IPS DF 4.7 (cell line): Measurements from ENCODE around the gene OGG1.

Experiments used
- DNase-seq: peaks from one replicate; pipeline ENCODE4 v3.0.0-alpha.2; 2013; ENCODE audit warnings: low spot score; ENCODE audit errors: extremely low read depth

Gene OGG1

DNA sequence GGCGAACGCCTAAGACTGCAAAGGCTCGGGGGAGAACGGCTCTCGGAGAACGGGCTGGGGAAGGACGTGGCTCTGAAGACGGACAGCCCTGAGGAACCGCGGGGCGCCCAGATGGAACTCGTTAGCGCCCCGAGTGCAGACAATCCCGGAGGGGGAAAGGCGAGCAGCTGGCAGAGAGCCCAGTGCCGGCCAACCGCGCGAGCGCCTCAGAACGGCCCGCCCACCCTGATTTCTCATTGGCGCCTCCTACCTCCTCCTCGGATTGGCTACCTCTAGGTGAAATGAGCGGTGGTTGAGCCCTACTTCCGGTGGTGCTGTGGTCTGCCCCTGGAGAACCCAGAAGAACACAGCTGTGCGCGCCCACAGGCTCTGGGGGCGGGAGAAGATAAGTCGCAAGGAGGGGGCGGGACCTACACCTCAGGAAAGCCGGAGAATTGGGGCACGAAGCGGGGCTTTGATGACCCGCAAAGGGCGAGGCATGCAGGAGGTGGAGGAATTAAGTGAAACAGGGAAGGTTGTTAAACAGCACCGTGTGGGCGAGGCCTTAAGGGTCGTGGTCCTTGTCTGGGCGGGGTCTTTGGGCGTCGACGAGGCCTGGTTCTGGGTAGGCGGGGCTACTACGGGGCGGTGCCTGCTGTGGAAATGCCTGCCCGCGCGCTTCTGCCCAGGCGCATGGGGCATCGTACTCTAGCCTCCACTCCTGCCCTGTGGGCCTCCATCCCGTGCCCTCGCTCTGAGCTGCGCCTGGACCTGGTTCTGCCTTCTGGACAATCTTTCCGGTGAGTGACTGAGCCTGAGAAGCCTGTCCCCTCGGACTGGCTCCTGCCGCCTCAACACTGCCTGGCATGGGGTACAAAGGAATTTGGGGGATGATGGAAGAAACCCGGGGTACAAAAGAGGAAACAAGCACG lies at the start of gene OGG1:
Gene OGG1, plus strand, starts transcription at position 308 of the 911 bp plus-strand sequence. Its CDS starts 335 bp downstream, at position 643.
- DNase-seq = peak; percentile 80

DNA sequence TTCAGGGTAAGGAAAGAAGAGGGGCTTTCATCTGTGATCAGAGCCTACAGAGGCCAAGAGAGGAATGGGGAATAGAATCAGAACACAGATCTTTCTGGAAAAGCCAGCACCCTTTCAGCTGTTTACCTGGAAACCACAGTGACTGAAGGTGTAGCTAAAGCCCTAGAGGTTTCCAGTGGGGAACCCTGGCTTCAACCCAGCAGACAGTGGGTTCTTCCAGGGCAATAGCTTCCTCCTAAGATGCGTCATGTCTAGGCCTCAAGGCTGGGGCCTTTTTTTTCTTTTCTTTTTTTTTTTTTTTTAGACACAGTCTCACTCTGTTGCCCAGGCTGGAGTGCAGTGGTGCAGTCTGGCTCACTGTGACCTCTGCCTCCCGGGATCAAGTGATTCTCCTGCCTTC lies 49.2 kb upstream of the OGG1 start:
- DNase-seq = no peak

DNA sequence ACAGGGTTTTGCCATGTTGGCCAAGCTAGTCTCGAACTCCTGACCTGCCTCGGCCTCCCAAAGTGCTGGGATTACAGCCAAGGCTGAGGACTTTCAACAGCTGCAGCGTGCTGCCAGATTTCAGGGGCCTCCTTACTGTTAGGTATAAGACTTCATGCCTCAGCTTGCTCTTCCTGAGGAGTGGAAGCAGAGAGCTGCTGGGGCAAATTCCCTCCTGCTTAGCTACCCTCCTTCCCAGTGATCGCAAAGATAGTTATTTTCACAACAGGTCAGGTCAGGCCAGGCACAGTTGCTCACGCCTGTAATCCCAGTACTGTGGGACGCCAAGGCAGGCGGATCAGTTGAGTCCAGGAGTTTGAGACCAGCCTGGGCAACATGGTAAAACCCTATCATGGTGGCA lies 48.7 kb upstream of the OGG1 start:
- DNase-seq = no peak

DNA sequence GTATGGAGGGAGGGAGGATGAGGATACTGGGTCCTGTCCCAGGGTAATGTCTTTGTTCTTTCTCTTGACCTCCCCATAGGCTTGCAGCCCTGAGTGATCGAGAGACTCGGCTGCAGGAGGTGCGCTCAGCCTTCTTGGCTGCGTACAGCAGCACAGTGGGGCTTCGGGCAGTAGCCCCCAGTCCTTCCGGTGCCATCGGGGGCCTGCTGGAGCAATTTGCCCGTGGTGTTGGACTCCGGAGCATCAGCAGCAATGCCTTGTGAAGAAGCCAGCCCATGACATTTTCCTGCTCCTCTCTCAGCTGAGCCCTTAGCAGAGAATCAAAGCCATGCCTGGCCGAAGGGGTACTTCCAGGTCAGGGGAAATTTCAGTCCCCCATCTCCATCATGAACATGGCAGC lies 48.0 kb upstream of the OGG1 start:
- DNase-seq = no peak

DNA sequence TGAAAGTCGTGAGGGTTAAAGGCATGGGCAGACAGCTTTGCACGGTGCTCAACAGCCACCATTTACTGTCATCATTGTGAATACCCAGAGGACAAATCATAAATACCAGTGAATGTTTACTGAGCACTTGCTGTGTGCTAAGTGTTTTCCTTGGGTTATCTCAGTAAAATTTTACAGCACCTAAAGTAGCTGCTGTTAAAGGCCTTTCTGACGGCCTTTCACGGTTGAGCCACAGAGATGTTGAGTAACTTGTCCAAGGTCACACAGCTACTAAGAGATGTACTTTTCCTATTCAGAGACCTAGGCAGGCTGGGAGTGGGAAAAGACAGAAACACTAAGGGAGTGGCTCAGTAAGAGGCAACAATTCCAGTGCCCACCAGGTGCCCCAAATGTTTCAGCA lies 46.5 kb upstream of the OGG1 start:
- DNase-seq = no peak

DNA sequence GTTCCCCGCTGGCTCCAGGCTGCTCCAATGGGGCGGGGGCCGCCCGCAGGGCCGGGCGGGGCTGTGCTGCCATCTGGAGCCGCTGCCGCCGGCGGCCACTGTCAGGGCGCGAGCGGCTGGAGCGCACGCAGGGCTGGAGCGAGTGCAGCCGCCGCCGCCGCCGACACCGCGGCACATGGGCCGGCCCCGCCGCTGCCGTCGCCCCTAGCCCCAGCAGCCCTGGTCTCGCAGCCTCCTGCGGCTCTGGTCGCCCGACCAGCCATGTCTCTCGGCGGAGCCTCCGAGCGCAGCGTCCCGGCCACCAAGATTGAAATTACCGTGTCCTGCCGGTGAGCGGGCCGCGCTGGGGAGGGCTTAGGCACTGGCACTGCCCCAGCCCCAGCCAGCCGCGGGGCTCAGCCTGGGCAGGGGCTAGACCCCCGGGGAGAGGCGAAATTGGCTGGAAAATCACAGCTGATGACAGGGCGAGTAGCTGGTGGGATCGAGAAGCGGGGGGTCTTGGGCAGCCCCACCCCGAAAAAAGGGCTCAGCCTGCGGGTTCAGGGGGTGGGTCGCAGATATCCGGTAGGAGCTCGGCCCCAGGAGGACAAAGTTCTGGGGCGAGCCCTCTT lies 45.9 kb upstream of the OGG1 start, which contains the start of gene CPNE9:
Gene CPNE9, plus strand, starts transcription at position 98 of the 611 bp plus-strand sequence. Its CDS starts 164 bp downstream, at position 262.
- no peak for DNase-seq

DNA sequence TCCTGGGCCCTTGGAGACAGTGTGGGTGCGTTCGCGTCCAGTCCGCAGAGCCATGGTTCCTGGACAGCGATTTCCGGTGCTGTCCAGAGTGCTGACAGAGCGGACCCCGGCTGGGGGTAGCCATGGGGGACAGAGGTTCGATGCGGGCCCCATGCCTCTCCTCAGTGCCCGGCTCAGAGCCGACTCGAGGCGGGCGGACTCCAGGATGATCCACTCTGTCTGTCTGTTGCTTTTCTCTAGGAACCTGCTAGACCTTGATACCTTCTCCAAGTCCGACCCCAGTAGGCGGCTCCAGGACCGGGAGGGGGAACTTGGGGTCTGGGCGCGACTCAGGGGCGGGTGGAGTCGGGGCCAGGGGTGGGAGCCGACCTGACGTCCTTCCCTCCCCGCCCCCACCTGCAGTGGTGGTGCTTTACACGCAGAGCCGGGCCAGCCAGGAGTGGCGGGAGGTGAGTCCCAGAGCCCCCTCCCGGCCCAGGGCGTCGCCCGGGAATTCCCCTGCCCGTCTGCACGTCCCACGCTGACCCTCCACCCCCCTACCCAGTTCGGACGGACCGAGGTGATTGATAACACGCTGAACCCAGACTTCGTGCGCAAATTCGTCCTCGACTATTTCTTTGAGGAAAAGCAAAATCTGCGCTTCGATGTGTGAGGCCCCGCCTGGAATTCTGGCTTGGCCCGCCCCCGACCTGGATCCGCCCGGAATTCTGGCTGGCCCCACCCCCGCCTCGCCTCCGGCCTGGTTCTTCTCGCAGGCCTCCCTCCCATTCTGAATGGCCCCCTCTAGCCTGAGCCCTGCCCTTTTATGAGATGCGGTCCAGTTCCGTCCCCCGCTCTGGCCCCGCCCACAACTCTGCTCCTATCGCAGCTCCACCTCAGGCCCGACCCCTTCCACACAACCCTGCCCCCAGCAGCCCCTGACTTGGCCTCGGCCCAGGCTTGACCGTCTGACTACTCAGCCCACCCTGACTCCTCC lies 45.1 kb upstream of the OGG1 start:
- peak; percentile 74 for DNase-seq

DNA sequence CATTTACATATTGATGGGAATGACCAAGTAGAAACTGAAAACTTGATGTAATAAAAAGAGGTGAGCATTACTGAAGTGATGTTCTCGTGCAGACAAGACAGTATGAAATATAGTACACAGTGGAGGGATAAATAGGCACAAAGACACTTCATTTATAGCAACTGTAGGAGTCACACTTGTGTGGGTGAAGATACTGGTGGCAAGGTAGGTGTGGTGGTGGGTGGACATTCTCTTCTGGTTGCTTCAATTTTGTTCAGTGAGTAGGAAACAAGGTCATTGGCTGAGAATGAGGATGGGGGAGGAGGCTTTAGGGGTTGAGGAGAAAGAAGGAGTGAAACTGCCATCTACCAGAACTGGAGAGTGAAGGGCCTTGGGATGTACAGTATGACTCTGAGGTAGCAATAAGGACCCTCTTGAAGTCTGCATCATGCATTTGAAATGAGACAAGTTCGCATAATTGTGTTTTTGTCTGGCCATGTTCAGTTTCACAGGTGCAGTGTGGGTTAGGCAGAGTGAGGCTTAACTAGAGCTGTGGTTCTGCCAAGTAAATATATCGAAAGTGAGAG lies 39.5 kb upstream of the OGG1 start:
- no peak for DNase-seq

DNA sequence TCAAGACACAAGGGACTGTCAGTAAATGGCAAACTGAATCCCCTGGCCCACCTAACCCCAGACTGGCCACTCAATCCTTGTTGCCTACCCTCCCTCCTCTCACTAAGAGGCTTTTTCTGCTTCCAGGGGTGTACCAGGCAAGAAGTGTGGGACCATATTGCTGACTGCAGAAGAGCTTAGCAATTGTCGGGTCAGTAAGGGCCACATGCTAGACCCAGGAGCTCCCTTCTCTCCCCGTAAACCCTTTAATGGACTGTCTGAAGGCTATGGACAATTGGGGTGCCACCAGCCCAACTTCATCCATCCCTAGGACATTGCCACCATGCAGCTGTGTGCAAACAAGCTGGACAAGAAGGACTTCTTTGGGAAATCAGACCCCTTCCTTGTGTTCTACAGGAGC lies 37.3 kb upstream of the OGG1 start:
- DNase-seq = no peak

DNA sequence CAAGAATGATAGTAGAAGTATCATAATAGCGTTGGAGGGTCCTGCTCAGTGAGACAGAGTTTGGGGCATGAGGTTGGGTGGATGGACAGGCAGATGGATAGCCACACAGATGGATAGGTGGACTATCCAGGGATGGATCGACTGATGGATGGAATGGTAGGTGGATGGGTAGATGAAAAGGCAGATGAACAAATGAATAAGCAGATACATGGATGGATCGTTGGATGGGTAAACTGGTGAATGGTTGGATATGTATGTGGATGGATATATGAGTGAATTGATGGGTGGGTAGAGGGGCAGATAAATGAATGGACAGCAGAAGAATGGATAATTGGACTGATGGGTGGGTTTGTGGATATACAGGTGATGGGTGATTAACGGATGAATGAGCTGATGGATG lies 36.6 kb upstream of the OGG1 start:
- DNase-seq = no peak

DNA sequence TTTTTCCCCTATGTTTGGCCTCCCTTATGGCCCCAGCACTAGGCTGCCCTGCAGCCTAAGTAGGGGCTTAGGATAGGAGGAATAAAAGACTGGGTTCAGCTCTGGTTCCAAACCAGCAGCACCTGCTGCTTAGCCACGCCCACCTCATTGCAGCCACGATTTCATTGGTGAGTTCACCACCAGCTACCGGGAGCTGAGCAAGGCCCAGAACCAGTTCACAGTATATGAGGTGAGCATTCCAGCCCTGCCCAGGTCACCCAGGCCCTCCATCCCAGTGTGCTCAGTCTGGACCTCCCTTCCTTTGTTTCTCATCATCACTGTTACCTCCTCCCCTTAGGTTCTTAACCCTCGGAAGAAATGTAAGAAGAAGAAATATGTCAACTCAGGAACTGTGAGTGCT lies 34.6 kb upstream of the OGG1 start:
- no peak for DNase-seq

DNA sequence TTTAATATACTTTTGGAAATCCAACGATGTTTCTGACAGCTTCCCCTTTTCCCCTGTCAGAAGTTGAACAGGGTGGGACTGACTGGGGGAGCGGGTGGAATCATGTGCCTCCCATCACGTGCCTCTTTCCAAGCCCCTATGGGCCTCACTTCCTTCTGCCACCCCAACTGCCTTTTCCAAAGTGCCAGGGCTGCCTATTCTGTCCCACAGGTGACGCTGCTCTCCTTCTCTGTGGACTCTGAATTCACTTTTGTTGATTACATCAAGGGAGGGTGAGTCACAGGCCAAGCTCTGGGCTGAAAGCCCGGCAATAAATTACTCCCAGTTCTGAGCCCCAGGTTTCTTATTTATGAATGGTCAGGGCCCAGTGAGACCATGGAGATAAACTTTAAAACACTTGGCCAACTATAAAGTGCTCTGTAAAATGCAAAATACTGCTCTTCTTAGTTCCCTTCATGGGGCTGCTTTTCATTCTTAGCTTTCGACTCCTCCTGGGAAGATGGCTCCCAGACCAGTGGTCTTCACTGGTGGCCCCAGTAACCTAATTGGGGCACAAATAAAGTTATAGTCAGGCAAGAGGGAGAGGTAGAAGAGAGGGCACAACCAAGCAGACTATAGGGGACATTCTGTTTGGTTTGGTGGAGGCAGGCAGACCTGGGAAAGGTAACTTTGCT lies 33.9 kb upstream of the OGG1 start:
- DNase-seq = no peak

DNA sequence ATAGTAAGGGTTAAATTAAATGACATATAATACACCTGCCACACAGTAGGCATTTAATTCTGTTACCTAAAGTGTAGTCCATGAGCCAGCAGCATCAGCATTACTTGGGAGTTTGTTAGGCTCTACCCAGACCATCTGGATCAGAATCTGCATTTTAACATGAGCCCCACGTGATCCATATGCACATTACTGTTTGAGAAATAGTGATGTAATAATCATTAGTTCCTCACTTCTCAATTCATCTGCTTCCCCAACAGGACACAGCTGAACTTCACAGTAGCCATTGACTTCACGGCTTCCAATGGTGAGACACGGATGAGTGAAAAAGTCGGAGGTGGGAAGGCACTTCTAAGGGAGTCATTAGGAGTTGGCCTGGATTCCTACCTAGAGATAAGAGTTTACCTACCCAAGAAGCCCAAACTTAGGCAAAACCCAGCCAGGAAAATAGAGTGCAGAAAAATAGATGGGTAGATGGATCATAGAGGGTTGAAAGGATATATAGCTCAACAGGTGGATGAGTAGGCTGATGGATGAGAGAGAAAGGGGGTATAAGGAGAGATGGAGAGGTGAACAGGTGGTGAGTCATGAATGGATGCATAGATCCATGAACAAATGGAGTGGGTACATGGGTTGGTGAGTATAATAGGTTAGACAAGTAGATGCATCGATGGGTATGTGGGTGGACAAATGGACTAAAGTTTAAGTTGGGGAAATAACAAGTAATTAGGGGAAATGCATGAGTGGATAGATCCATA lies 32.8 kb upstream of the OGG1 start:
- DNase-seq = no peak

DNA sequence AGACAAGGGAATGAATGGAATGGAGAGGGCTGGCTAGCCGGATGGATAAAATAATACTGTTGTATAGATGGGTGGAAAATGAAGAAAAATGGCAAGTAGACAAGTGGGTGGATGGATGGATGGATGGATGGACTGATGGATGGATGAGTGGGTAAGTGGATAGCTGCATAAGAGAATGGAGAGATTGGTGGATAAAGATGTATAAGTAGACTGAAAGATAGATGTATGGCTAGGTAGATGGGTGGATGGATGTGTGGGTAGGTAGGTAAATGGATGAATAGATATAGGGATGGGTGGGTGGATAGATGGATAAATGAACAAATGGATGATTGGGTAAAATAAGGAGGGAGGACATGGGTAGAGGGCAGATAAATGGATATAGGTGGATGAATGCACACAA lies 32.2 kb upstream of the OGG1 start:
- DNase-seq = no peak

DNA sequence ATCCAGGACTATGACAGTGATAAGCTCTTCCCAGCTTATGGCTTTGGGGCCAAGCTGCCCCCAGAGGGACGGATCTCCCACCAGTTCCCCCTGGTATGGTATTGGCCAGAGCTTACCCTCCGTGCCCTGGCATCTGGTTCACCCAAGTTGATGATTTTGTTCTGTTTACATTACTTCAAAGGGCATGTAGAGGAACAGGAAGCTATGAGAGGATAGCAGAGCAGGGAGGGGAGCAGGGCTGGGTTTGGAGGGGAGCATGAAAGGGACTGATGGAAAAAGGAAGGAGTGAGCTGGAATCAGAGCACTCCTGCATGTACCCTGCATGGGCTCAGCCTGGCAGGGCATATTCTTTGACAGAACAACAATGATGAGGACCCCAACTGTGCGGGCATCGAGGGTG lies 31.6 kb upstream of the OGG1 start:
- no peak for DNase-seq

DNA sequence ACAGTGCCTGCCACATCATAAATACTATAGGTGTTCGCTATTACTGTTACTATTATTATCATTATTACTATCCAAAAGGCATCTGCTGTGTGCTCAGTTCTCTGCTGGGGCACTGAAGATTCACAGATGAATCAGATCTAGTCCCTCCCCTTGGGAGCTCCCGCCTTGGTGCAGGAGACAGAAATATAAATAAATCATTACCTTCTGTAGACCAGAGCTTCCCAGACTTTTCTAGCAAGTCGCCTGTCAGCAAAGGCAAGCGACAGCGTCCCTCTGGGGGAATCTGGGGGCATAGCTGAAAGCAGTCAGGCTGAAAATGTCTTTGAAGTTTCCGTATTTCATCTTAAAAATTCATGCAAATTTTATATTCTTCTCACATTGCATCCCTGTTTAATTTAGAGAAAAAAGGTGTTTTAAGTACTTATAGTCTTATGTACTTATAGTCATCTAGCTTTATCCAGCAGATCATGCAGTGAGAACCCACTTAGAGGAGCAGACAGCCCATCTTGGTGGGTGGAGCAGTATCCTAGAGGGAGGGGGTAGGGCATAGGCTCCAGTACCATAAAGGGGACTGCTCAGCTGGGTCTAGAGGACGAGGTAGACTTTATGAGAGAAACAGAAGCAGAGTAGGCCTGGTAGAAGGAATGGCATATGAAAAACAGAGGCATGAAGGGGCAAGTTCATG lies 28.6 kb upstream of the OGG1 start:
- no peak for DNase-seq

DNA sequence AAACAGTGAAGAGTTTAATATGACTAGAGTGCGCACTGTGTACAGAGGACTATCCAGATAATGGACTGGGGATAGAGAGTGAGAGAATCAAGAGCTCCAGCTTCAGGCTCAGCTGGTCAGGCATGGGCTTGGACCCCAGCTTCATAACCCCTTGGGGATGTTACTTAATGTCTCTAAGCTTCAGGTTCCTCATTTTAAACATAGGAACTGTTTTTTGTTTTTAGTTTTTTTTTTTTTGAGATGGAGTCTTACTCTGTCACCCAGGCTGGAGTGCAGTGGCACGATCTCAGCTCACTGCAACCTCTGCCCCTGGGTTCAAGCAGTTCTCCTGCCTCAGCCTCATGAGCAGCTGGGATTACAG lies 28.1 kb upstream of the OGG1 start:
- no peak for DNase-seq

DNA sequence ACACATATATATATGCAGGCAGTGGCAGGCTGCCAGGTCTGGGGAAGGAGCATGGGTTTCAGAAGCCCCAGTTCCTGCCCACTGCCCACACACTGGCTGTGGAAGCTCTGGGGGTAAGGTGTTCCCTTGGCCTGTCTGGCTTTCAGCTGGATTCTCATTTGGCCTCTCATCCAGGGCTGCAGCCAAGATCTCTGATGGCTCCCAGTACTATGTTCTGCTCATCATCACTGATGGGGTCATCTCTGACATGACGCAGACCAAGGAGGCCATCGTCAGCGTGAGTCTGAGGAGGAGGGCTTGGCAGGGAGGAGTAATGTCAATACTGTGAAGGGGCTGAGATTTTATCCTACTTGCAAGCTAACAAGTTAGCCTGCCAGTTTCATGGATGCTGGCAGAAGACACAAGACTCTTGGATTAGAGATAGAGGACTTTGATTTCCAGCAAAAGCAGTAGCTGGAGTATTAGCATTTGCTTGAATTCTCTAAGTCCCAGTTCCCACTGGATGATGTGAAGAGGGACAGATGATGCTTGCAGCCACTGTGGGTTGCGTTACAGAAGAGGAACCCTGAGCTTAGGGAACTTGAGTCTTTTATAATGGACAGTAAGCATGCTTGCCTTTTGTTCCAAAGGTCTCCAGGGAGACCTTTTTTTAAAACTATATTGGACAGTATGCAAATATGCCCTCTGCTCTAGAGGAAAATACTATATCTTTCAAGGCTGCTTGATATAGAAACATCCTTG lies 23.8 kb upstream of the OGG1 start:
- no peak for DNase-seq
